Astrocyte of the spinal cord (primary cell): ENCODE measurements around the gene VSTM2B.

Experiments used
- DNase-seq: peaks from one replicate; pipeline ENCODE4 v3.0.0; 2011; ENCODE audit warnings: low read depth, low spot score
- H3K4me3 ChIP-seq: 2 replicates; pipeline ENCODE4 v1.5.1; 2011; ENCODE audit warnings: low read depth, mild to moderate bottlenecking, low read length, moderate library complexity
- CTCF ChIP-seq: IDR thresholded peaks from 2 replicates; pipeline ENCODE4 v1.5.1; 2012; ENCODE audit warnings: low read depth, mild to moderate bottlenecking, low read length, inconsistent platforms
- in situ Hi-C: cut with HindIII; loops from 2 replicates; pipeline ENCODE4 v1.10.0; 2017; ENCODE audit warnings: low sequenced_read_pairs

VSTM2B gene

GRCh38 chr19:29533578-29534544 is 8.1 kb downstream of the VSTM2B start:
- TF ChIP-seq CTCF = no peak
- no peak overlapping the region for H3K4me3 ChIP-seq
- in situ Hi-C loops = no loop called here
- no peak for DNase-seq

- in situ Hi-C loops = no loop called here
- no peak for DNase-seq
- TF ChIP-seq CTCF = no peak
- no peak overlapping the region for H3K4me3 ChIP-seq
Measured at GRCh38 chr19:29535214-29535831, 9.5 kb downstream of the VSTM2B start.

GRCh38 chr19:29535984-29536508 is 10.3 kb downstream of the VSTM2B start:
- no peak for DNase-seq
- in situ Hi-C loops = no loop called here
- TF ChIP-seq CTCF = no peak
- no peak overlapping the region for H3K4me3 ChIP-seq

- TF ChIP-seq CTCF = no peak
- in situ Hi-C loops = no loop called here
- DNase-seq = no peak
- H3K4me3 ChIP-seq = no peak overlapping the region
Measured at GRCh38 chr19:29537181-29537580, 11.4 kb downstream of the VSTM2B start.

- no peak overlapping the region for H3K4me3 ChIP-seq
- no peak for TF ChIP-seq CTCF
- no peak for DNase-seq
- in situ Hi-C loops = no loop called here
Measured at GRCh38 chr19:29537601-29538000, 11.8 kb downstream of the VSTM2B start.

GRCh38 chr19:29538146-29538545 is 12.4 kb downstream of the VSTM2B start:
- DNase-seq = no peak
- H3K4me3 ChIP-seq = no peak overlapping the region
- in situ Hi-C loops = no loop called here
- TF ChIP-seq CTCF = no peak
